SK-N-SH (cell line): ENCODE measurements around the gene SP140. TPM values are rescaled to one million over a fixed set of nuclear protein-coding genes. Genes with fewer than 3 reads are reported as not detected.

Experiments
- CTCF ChIA-PET: fragments of 300-600, 350-600 bp; formaldehyde crosslinking; extraction: SDS; loops from one replicate; lab custom pipeline; 2021; lab: Yijun Ruan, JAX
- POLR2A ChIA-PET: fragments of 350-600 bp; sonication (Branson Sonifier 250); formaldehyde crosslinking; extraction: SDS; loops from one replicate; lab custom pipeline; 2020; ENCODE audit warnings: antibody characterized with exemption, inconsistent platforms; lab: Yijun Ruan, JAX
- DNase-seq: peaks from one replicate; pipeline ENCODE4 v3.0.0; 2012
- H2AFZ ChIP-seq: fragments of 200-600 bp; sonication (generic); 2 replicates; pipeline ENCODE4 v1.8.1; 2016; ENCODE audit warnings: antibody characterized with exemption, mild to moderate bottlenecking, low read depth
- H3F3A ChIP-seq: fragments of 200-600 bp; sonication (generic); replicated peaks from 2 replicates; pipeline ENCODE3; 2016; ENCODE audit warnings: antibody characterized with exemption, mild to moderate bottlenecking; ENCODE audit not compliant: insufficient read depth
- H3K27ac ChIP-seq, 2 experiments: fragments of 200-500 bp in 1 of 2; fragments of 200-600 bp in 1 of 2; sonication (Bioruptor generic) in 1 of 2; sonication (generic), shearing (Covaris generic) in 1 of 2; 2 replicates each; pipeline versions ENCODE4 v1.5.1 to v1.6.1; 2014 to 2016; ENCODE audit warnings: low read depth in 2 of 2, inconsistent platforms in 1 of 2, low read length in 1 of 2, mild to moderate bottlenecking in 1 of 2, mixed read lengths in 1 of 2
- H3K27me3 ChIP-seq: fragments of 200-600 bp; sonication (generic), shearing (Covaris generic); 2 replicates; pipeline ENCODE4 v1.6.1; 2016; ENCODE audit warnings: mixed run types; ENCODE audit not compliant: insufficient read depth
- H3K36me3 ChIP-seq, 2 experiments: fragments of 200-500 bp in 1 of 2; fragments of 200-600 bp in 1 of 2; sonication (Bioruptor generic) in 1 of 2; sonication (generic) in 1 of 2; replicated peaks in 1 of 2; 2 replicates each; pipeline versions ENCODE3 to v1.5.1; 2014 to 2016; ENCODE audit warnings: low read length in 1 of 2, mild to moderate bottlenecking in 1 of 2; ENCODE audit not compliant: insufficient read depth in 2 of 2, control insufficient read depth in 1 of 2
- H3K4me1 ChIP-seq, 2 experiments: fragments of 200-500 bp in 1 of 2; fragments of 200-600 bp in 1 of 2; sonication (Bioruptor generic) in 1 of 2; sonication (generic), shearing (Covaris generic) in 1 of 2; 2 replicates each; pipeline versions ENCODE4 v1.5.1 to v1.6.1; 2014 to 2016; ENCODE audit warnings: low read depth in 1 of 2, low read length in 1 of 2, mixed run types in 1 of 2; ENCODE audit not compliant: insufficient read depth in 2 of 2, control insufficient read depth in 1 of 2
- H3K4me2 ChIP-seq: fragments of 200-600 bp; sonication (generic), shearing (Covaris generic); 2 replicates; pipeline ENCODE4 v1.6.1; 2017; ENCODE audit warnings: mixed run types
- H3K4me3 ChIP-seq, 2 experiments: fragments of 200-500 bp in 1 of 2; fragments of 200-600 bp in 1 of 2; sonication (Bioruptor generic) in 1 of 2; sonication (generic), shearing (Covaris generic) in 1 of 2; 2 replicates each; pipeline versions ENCODE4 v1.5.1 to v1.8.1; 2014 to 2016; ENCODE audit warnings: low read depth in 2 of 2, inconsistent platforms in 1 of 2, low read length in 1 of 2, mild to moderate bottlenecking in 1 of 2, mixed read lengths in 1 of 2, moderate library complexity in 1 of 2
- H3K79me2 ChIP-seq: fragments of 200-600 bp; sonication (generic); 2 replicates; pipeline ENCODE4 v1.8.1; 2017; ENCODE audit warnings: mild to moderate bottlenecking; ENCODE audit not compliant: insufficient read depth
- H3K9ac ChIP-seq: fragments of 200-600 bp; sonication (generic); 2 replicates; pipeline ENCODE4 v1.6.1; 2017; ENCODE audit warnings: mixed run types
- H3K9me2 ChIP-seq: fragments of 200-600 bp; sonication (generic); 2 replicates; pipeline ENCODE4 v1.6.1; 2017; ENCODE audit warnings: mixed run types
- H3K9me3 ChIP-seq: fragments of 200-600 bp; sonication (generic); 2 replicates; pipeline ENCODE4 v1.6.1; 2017; ENCODE audit warnings: mixed run types, mild to moderate bottlenecking, moderate library complexity
- H4K20me1 ChIP-seq: fragments of 200-600 bp; sonication (generic); 2 replicates; pipeline ENCODE4 v1.6.1; 2017; ENCODE audit warnings: mild to moderate bottlenecking, mixed run types; ENCODE audit not compliant: insufficient read depth
- EP300 ChIP-seq, 2 experiments: IDR thresholded peaks; 2 replicates each; pipeline versions ENCODE4 v1.4.0 to v1.6.1; 2012; ENCODE audit warnings: borderline replicate concordance in 1 of 2, low read depth in 1 of 2, low read length in 1 of 2
- FOSL2 ChIP-seq: IDR thresholded peaks from 2 replicates; pipeline ENCODE4 v1.4.0; 2012; ENCODE audit warnings: low read depth, mild to moderate bottlenecking, moderate library complexity, borderline replicate concordance
- FOXJ3 ChIP-seq: sonication (generic); formaldehyde crosslinking; IDR thresholded peaks from 2 replicates; pipeline ENCODE4 v1.5.1; 2020; ENCODE audit warnings: mild to moderate bottlenecking, missing genetic modification reagents
- JUND ChIP-seq: IDR thresholded peaks from 2 replicates; pipeline ENCODE4 v1.4.0; 2012
- NFIC ChIP-seq: IDR thresholded peaks from 2 replicates; pipeline ENCODE4 v1.4.0; 2012; ENCODE audit warnings: borderline replicate concordance
- POLR2AphosphoS5 ChIP-seq: IDR thresholded peaks from 2 replicates; pipeline ENCODE4 v1.6.1; 2012; ENCODE audit warnings: low read depth, low read length
- RAD21 ChIP-seq: IDR thresholded peaks from 2 replicates; pipeline ENCODE4 v1.6.1; 2012; ENCODE audit warnings: mild to moderate bottlenecking, low read length
- SIN3A ChIP-seq: IDR thresholded peaks from 2 replicates; pipeline ENCODE4 v1.6.1; 2012; ENCODE audit warnings: low read depth, mild to moderate bottlenecking, low read length, moderate library complexity, borderline replicate concordance
- TCF12 ChIP-seq: IDR thresholded peaks from 2 replicates; pipeline ENCODE4 v1.4.0; 2012
- YY1 ChIP-seq: IDR thresholded peaks from 2 replicates; pipeline ENCODE4 v1.4.0; 2012; ENCODE audit warnings: low read depth, mild to moderate bottlenecking
- whole genome bisulfite sequencing: methylation state at CpG from one replicate; pipeline ENCODE4 v1.1.6; 2017; ENCODE audit warnings: low lambda C conversion rate; 5-methylcytosine and 5-hydroxymethylcytosine counted together
- polyA plus RNA-seq, 3 experiments: library from polyadenylated mRNA; depleted of rRNA; stranded (reverse); fragments of >200 nt; gene quantifications; 2 replicates each; pipeline ENCODE4 v1.2.3, GENCODE V29; 2012
- TF ChIP-seq, protein P1 (sequence below): IDR thresholded peaks from 2 replicates; pipeline ENCODE4; 2012
- TF ChIP-seq, protein P2 (sequence below): IDR thresholded peaks from 2 replicates; pipeline ENCODE4 v1.4.0; 2012; ENCODE audit warnings: low read depth
- TF ChIP-seq, protein P3 (sequence below): IDR thresholded peaks from 2 replicates; pipeline ENCODE4 v1.4.0; 2012; ENCODE audit warnings: low read depth, borderline replicate concordance

The SP140 gene
- polyA plus RNA-seq, 1 of the 3 experiments (the other 2 are of a cell fraction), result 0.71 TPM

DNA sequence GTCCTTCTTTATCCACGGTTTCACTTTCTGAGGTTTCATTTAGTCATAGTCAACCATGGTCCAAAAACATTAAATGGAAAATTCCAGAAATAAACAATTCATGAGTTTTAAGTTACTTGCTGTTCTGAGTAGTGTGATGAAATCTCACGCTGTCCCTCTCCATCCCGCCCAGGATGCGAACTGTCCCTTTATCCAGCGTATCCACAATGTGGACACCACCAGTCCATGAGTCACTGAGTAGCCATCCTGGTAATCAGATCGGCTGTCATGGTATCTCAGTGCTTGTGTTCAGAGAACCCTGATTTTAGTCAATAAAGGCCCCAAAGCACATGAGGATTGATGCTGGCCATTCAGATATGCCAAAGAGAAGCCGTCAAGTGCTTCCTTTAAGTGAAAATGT, 105.2 kb downstream of the SP140 start:
- peaks cover 0 to 14% of the 10 kb centered on the region in 2 experiments for H3K36me3 ChIP-seq
- ChIA-PET CTCF (no interaction called here), POLR2A (no interaction called here)
- H3K4me1 ChIP-seq, result peaks cover 0 to 15% of the 10 kb centered on the region in 2 experiments; a peak in 2 of 4 replicates
- H3K9me2 ChIP-seq, result no peaks in the 10 kb centered on the region
- H3K9me3 ChIP-seq, result no peaks in the 10 kb centered on the region
- peaks cover 12% of the 10 kb centered on the region for H3F3A ChIP-seq
- no peaks in the 10 kb centered on the region for H3K27me3 ChIP-seq
- peak overlapping the region; percentile 32; the same call in 1 of the 2 replicates for H3K9ac ChIP-seq
- peaks cover 71% of the 10 kb centered on the region for H3K79me2 ChIP-seq
- H4K20me1 ChIP-seq, result no peaks in the 10 kb centered on the region
- H3K27ac ChIP-seq, result peak overlapping the region in 1 of 2 experiments; percentile 72; a peak in 2 of 4 replicates
- peak overlapping the region; percentile 17 to 51; a peak in 3 of 4 replicates for H3K4me3 ChIP-seq
- TF ChIP-seq, protein P1, sequence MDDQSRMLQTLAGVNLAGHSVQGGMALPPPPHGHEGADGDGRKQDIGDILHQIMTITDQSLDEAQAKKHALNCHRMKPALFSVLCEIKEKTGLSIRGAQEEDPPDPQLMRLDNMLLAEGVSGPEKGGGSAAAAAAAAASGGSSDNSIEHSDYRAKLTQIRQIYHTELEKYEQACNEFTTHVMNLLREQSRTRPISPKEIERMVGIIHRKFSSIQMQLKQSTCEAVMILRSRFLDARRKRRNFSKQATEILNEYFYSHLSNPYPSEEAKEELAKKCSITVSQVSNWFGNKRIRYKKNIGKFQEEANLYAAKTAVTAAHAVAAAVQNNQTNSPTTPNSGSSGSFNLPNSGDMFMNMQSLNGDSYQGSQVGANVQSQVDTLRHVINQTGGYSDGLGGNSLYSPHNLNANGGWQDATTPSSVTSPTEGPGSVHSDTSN, result peak; percentile 66
- peak; percentile 70 for TF ChIP-seq TCF12
- peak; percentile 68 for TF ChIP-seq JUND
- TF ChIP-seq, protein P2, sequence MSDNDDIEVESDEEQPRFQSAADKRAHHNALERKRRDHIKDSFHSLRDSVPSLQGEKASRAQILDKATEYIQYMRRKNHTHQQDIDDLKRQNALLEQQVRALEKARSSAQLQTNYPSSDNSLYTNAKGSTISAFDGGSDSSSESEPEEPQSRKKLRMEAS, result peak; percentile 71
- TF ChIP-seq FOSL2, result peak; percentile 68; the same call in 1 of the 2 replicates
- peak; percentile 53; the same call in 1 of the 2 replicates for TF ChIP-seq SIN3A
- no peak for TF ChIP-seq RAD21
- no peak for TF ChIP-seq YY1
- peak; percentile 19; the same call in 1 of the 2 replicates for TF ChIP-seq POLR2AphosphoS5
- 17% methylated on average over 7 of the region's 7 CpGs for WGBS
- 0 out of 2 replicates have a peak overlapping the region, but pooled peaks have one; percentile 25 for H2AFZ ChIP-seq
- H3K4me2 ChIP-seq, result peak overlapping the region; percentile 86
- no peak for DNase-seq

DNA sequence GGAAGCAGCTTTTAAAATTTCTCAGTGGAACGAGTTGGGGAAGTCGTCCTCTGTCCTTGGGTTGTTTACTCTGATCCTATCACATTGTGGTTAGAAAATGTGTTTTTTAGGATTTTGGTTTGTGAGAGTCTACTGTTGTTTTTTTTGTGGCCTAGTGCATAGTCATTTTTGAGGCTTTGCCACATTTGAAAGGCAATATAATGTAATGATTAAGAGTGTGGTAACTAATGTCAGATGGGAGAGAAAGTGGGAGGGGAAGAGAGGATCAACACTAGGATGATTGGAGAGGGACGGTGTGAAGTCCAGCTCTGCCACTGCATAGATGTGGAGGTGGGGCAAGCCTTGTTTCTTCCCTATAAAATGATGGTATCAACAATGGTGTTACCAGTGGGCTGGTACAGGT, 109.9 kb downstream of the SP140 start:
- Histone ChIP-seq H3F3A (peaks cover 6% of the 10 kb centered on the region), H3K4me2 (peak overlapping the region; percentile 11), H3K27me3 (no peaks in the 10 kb centered on the region), H2AFZ (peak overlapping the region; percentile 5; the same call in 1 of the 2 replicates), H3K9ac (no peak overlapping the region), H4K20me1 (no peaks in the 10 kb centered on the region), H3K4me3 (no peak overlapping the region), H3K9me3 (no peaks in the 10 kb centered on the region), H3K27ac (peak overlapping the region in 1 of 2 experiments; percentile 42; a peak in 2 of 4 replicates), H3K79me2 (peaks cover 60% of the 10 kb centered on the region), H3K9me2 (no peaks in the 10 kb centered on the region), H3K4me1 (0 out of 4 replicates have a peak, but pooled peaks cover 0 to 7% of the 10 kb centered on the region in 2 experiments), H3K36me3 (peaks cover 2 to 10% of the 10 kb centered on the region in 2 experiments)
- ChIA-PET POLR2A (no interaction called here), CTCF (no interaction called here)
- no peak for DNase-seq
- WGBS, result 23% methylated on average over 3 of the region's 3 CpGs
- TF ChIP-seq FOXJ3 (CRISPR knock-in tag), result no peak
- no peak for TF ChIP-seq EP300 (IDR thresholded peaks at IDR 0.05; ENCODE audit: borderline replicate concordance in 1 of 2, low read depth in 1 of 2, low read length in 1 of 2)
- TF ChIP-seq, protein P3, sequence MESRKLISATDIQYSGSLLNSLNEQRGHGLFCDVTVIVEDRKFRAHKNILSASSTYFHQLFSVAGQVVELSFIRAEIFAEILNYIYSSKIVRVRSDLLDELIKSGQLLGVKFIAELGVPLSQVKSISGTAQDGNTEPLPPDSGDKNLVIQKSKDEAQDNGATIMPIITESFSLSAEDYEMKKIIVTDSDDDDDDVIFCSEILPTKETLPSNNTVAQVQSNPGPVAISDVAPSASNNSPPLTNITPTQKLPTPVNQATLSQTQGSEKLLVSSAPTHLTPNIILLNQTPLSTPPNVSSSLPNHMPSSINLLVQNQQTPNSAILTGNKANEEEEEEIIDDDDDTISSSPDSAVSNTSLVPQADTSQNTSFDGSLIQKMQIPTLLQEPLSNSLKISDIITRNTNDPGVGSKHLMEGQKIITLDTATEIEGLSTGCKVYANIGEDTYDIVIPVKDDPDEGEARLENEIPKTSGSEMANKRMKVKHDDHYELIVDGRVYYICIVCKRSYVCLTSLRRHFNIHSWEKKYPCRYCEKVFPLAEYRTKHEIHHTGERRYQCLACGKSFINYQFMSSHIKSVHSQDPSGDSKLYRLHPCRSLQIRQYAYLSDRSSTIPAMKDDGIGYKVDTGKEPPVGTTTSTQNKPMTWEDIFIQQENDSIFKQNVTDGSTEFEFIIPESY, result no peak
- no peak for TF ChIP-seq NFIC
- TF ChIP-seq SIN3A, result no peak
- no peak for TF ChIP-seq JUND
- TF ChIP-seq, protein P1, result no peak
